HG02981 (cell line): Measurements from ENCODE around the gene MRPL46.
A peak's percentile ranks its signal among the peaks of the same experiment; 100 is the strongest.
"Not testable (repeated sequence)": the region's sequence is repeated elsewhere in the genome, so short reads cannot be mapped to it uniquely, and the experiment has no call there.

Source experiments
- ATAC-seq: cut with Tn5 transposase; IDR thresholded peaks from one replicate; pipeline ENCODE4 v1.9.1; 2021; ENCODE audit warnings: mild to moderate bottlenecking, moderate library complexity; ENCODE audit not compliant: unreplicated experiment

MRPL46 gene

GRCh38 chr15:88479169-88479568, 12.0 kb upstream of the MRPL46 start:
- no peak for ATAC-seq

GRCh38 chr15:88477904-88478303, 10.7 kb upstream of the MRPL46 start:
- no peak for ATAC-seq

- ATAC-seq = no peak
Observed at GRCh38 chr15:88477126-88477525, 9.9 kb upstream of the MRPL46 start.

- ATAC-seq = no peak
Observed at GRCh38 chr15:88476635-88477060, 9.5 kb upstream of the MRPL46 start.

- not testable (repeated sequence) for ATAC-seq
Observed at GRCh38 chr15:88473661-88474293, 6.6 kb upstream of the MRPL46 start.

- no peak for ATAC-seq
Observed at GRCh38 chr15:88472225-88472624, 5.0 kb upstream of the MRPL46 start.

- ATAC-seq = no peak
Observed at GRCh38 chr15:88470625-88471372, 3.6 kb upstream of the MRPL46 start.

- ATAC-seq = no peak
Observed at GRCh38 chr15:88469321-88469720, 2.1 kb upstream of the MRPL46 start.

GRCh38 chr15:88468721-88469120, 1.5 kb upstream of the MRPL46 start:
- ATAC-seq = not testable (repeated sequence)

GRCh38 chr15:88467935-88468528, 844 bp upstream of the MRPL46 start:
- ATAC-seq = no peak

- no peak for ATAC-seq
Observed at GRCh38 chr15:88465633-88466224, 1.5 kb downstream of the MRPL46 start.

- no peak for ATAC-seq
Observed at GRCh38 chr15:88463870-88464532, 3.2 kb downstream of the MRPL46 start.

GRCh38 chr15:88456733-88457132, 10.5 kb downstream of the MRPL46 start:
- no peak for ATAC-seq

- peak; percentile 88 for ATAC-seq
Observed at GRCh38 chr15:88454867-88455810, 12.0 kb downstream of the MRPL46 start.

- no peak for ATAC-seq
Observed at GRCh38 chr15:88454236-88454635, 13.0 kb downstream of the MRPL46 start.

GRCh38 chr15:88453651-88454050, 13.5 kb downstream of the MRPL46 start:
- no peak for ATAC-seq

- no peak for ATAC-seq
Observed at GRCh38 chr15:88450125-88450798, 16.9 kb downstream of the MRPL46 start.

GRCh38 chr15:88449581-88449980, 17.6 kb downstream of the MRPL46 start:
- ATAC-seq = no peak

- ATAC-seq = no peak
Observed at GRCh38 chr15:88448991-88449461, 18.2 kb downstream of the MRPL46 start.
